NT2/D1 (cell line): ENCODE measurements around the gene GRIK2.

Experiments used
- DNase-seq: peaks from one replicate; pipeline ENCODE4 v3.0.0-alpha.2; 2011; ENCODE audit warnings: low read depth, low spot score
- H3K27me3 ChIP-seq: 2 replicates; pipeline ENCODE4 v1.6.0; 2011; ENCODE audit warnings: mild to moderate bottlenecking; ENCODE audit not compliant: insufficient read length, insufficient read depth
- H3K36me3 ChIP-seq: 2 replicates; pipeline ENCODE4 v1.6.1; 2011; ENCODE audit warnings: mild to moderate bottlenecking, low read length, mixed read lengths; ENCODE audit not compliant: insufficient read depth, insufficient read length
- H3K4me1 ChIP-seq: 2 replicates; pipeline ENCODE4 v1.5.1; 2011; ENCODE audit not compliant: insufficient read depth, insufficient read length
- H3K4me3 ChIP-seq: 2 replicates; pipeline ENCODE4 v1.5.1; 2011; ENCODE audit warnings: low read depth; ENCODE audit not compliant: insufficient read length
- H3K9ac ChIP-seq: 2 replicates; pipeline ENCODE4 v1.6.0; 2011; ENCODE audit warnings: low read depth; ENCODE audit not compliant: insufficient read length
- H3K9me3 ChIP-seq: 2 replicates; pipeline ENCODE4 v1.5.1; 2011; ENCODE audit warnings: mild to moderate bottlenecking, low read length; ENCODE audit not compliant: insufficient read depth
- SUZ12 ChIP-seq: IDR thresholded peaks from 2 replicates; pipeline ENCODE4 v1.6.1; 2011; ENCODE audit not compliant: insufficient read length, insufficient read depth; ENCODE audit errors: extremely low read depth
- YY1 ChIP-seq: IDR thresholded peaks from 2 replicates; pipeline ENCODE4 v1.6.1; 2011; ENCODE audit not compliant: insufficient read length, insufficient read depth
- ZNF274 ChIP-seq: IDR thresholded peaks from 2 replicates; pipeline ENCODE4 v1.6.1; 2011; ENCODE audit warnings: mild to moderate bottlenecking, low read depth, low read length

Gene GRIK2

GRCh38 chr6:101422811-101423210 is 29.3 kb downstream of the GRIK2 start:
- Histone ChIP-seq H3K9ac (no peak overlapping the region), H3K4me1 (no peaks in the 10 kb centered on the region), H3K27me3 (no peaks in the 10 kb centered on the region), H3K4me3 (no peak overlapping the region), H3K9me3 (no peaks in the 10 kb centered on the region), H3K36me3 (no peaks in the 10 kb centered on the region)
- no peak for DNase-seq
- TF ChIP-seq YY1 = no peak
- TF ChIP-seq ZNF274 = no peak
- no peak for TF ChIP-seq SUZ12

- Histone ChIP-seq H3K36me3 (no peaks in the 10 kb centered on the region), H3K27me3 (no peaks in the 10 kb centered on the region), H3K9me3 (no peaks in the 10 kb centered on the region), H3K9ac (no peak overlapping the region), H3K4me3 (no peak overlapping the region), H3K4me1 (no peaks in the 10 kb centered on the region)
- TF ChIP-seq YY1 = no peak
- no peak for TF ChIP-seq SUZ12
- TF ChIP-seq ZNF274 = no peak
- DNase-seq = no peak
These were observed 35.8 kb downstream of the GRIK2 start for GRCh38 chr6:101429270-101429669.

DNA sequence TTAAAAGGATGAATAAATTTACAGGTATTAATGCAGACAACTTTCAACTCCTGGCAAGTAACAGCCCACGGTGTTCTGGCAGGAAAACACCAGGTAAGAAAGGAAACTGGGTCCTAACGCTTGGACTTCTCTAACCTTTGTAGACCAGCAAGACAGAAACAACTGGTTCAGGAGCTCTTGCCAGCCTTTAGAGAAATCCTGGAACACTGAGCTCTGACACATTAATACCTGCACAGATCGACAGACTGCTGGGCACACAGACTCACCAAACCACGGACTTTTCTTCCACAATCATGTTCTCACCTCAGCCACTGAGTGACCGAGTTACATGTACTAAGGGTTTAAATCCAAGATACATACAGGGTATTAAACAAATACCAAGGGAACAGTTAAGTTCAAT is 36.3 kb downstream of the GRIK2 start:
- no peak for DNase-seq
- Histone ChIP-seq H3K27me3 (no peaks in the 10 kb centered on the region), H3K36me3 (no peaks in the 10 kb centered on the region), H3K4me3 (no peak overlapping the region), H3K9me3 (no peaks in the 10 kb centered on the region), H3K4me1 (no peaks in the 10 kb centered on the region), H3K9ac (no peak overlapping the region)
- TF ChIP-seq YY1 (no peak), SUZ12 (no peak), ZNF274 (no peak)

DNA sequence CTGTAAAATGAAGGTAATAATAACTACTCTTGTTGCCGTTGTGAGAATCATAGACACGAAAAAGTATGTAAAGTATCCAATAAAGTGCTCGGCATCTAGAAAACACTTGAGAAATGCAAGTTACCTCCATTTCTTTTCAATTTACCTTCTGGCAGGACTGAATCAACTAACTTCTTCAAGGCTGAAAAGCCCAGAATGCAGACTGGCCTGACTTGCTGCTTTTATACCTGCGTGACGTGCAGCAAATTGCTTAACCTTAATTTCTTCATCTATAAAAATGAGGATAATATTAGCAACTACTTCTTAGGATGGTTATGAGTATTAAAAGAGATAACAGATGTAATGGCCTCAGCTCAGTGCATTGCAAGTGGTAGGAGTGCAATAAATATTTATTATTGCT is 39.6 kb downstream of the GRIK2 start:
- Histone ChIP-seq H3K36me3 (no peaks in the 10 kb centered on the region), H3K4me1 (no peaks in the 10 kb centered on the region)
- DNase-seq = no peak

GRCh38 chr6:101434601-101435000 is 41.1 kb downstream of the GRIK2 start:
- no peaks in the 10 kb centered on the region for H3K36me3 ChIP-seq
- no peaks in the 10 kb centered on the region for H3K4me1 ChIP-seq
- TF ChIP-seq YY1 (no peak), SUZ12 (no peak), ZNF274 (no peak)

More for the DNA sequence above, 39.6 kb downstream of the GRIK2 start:
- no peak overlapping the region for H3K9ac ChIP-seq
- TF ChIP-seq SUZ12 = no peak
- no peaks in the 10 kb centered on the region for H3K27me3 ChIP-seq
- no peak overlapping the region for H3K4me3 ChIP-seq
- no peaks in the 10 kb centered on the region for H3K9me3 ChIP-seq

DNA sequence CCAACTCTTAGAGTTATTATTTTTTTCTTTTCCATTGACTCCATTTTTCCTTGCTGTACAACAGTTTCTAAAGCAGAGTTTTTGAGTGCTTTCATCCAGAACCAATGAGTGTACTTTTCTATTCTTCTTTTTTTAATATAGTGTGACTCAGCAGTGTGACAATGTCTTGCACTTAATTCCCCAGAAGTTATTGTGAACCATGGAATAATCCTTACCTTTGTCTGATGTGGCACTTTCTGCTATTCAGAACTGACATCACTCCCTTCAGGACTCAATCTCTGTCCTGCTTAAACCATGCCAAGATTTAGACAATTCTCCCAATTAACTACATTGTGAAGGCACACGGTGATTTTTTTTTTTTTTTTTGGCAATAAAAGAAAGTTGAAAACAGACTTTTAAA is 41.5 kb downstream of the GRIK2 start:
- no peaks in the 10 kb centered on the region for H3K4me1 ChIP-seq
- no peak for DNase-seq
- H3K36me3 ChIP-seq = no peaks in the 10 kb centered on the region
- no peaks in the 10 kb centered on the region for H3K9me3 ChIP-seq
- TF ChIP-seq SUZ12 = no peak
- no peak for TF ChIP-seq YY1
- TF ChIP-seq ZNF274 = no peak
- no peak overlapping the region for H3K4me3 ChIP-seq
- H3K27me3 ChIP-seq = no peaks in the 10 kb centered on the region
- H3K9ac ChIP-seq = no peak overlapping the region

More at GRCh38 chr6:101434601-101435000, 41.1 kb downstream of the GRIK2 start:
- no peak for DNase-seq
- Histone ChIP-seq H3K4me3 (no peak overlapping the region), H3K9me3 (no peaks in the 10 kb centered on the region), H3K9ac (no peak overlapping the region), H3K27me3 (no peaks in the 10 kb centered on the region)

- Histone ChIP-seq H3K4me3 (no peak overlapping the region), H3K9me3 (no peaks in the 10 kb centered on the region), H3K36me3 (no peaks in the 10 kb centered on the region), H3K9ac (no peak overlapping the region), H3K4me1 (no peaks in the 10 kb centered on the region), H3K27me3 (no peaks in the 10 kb centered on the region)
- DNase-seq = no peak
- no peak for TF ChIP-seq ZNF274
- no peak for TF ChIP-seq SUZ12
- TF ChIP-seq YY1 = no peak
These were observed 46.3 kb downstream of the GRIK2 start for GRCh38 chr6:101439790-101440189.

DNA sequence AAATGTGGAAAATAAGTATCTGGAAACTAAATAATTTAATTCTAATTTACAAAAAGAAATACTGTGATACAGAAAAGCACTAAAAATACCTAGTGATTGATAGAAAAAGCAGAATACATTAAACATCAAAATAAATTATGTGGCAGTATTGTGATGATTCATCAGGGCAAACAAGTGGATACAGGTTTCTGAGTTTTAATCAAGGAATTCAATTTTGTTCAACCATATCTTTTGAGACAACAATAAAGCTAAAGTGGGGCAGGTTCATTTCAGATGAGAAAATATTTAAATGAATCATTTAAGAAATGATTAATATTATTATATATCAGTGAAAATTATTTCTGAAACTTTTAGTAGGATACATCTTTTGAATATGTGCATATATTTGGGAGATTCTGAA is 49.8 kb downstream of the GRIK2 start:
- Histone ChIP-seq H3K27me3 (no peaks in the 10 kb centered on the region), H3K9me3 (no peaks in the 10 kb centered on the region), H3K9ac (no peak overlapping the region), H3K4me3 (no peak overlapping the region), H3K36me3 (no peaks in the 10 kb centered on the region), H3K4me1 (no peaks in the 10 kb centered on the region)
- TF ChIP-seq YY1 = no peak
- no peak for TF ChIP-seq SUZ12
- TF ChIP-seq ZNF274 = no peak
- no peak for DNase-seq
